Effector memory CD4-positive, alpha-beta T cell (primary cell): ENCODE results near the gene PTPRD.

Experiments used
- DNase-seq, 3 donors: peaks; one replicate each; pipeline ENCODE4 v3.0.0-alpha.2; 2020
- H3K27ac ChIP-seq: 2 replicates; pipeline ENCODE4 v1.7.0; 2013; ENCODE audit warnings: mild to moderate bottlenecking, low read length, moderate library complexity; ENCODE audit not compliant: insufficient read depth, poor library complexity, severe bottlenecking
- H3K27me3 ChIP-seq: replicated peaks from 2 replicates; pipeline ENCODE4 v1.7.0; 2013; ENCODE audit warnings: mild to moderate bottlenecking, low read length; ENCODE audit not compliant: insufficient read depth, control insufficient read depth, poor library complexity, severe bottlenecking
- H3K36me3 ChIP-seq: 2 replicates; pipeline ENCODE4 v1.7.0; 2013; ENCODE audit warnings: mild to moderate bottlenecking, low read length, moderate library complexity; ENCODE audit not compliant: control insufficient read depth, insufficient read depth
- H3K4me1 ChIP-seq: 2 replicates; pipeline ENCODE4 v1.7.0; 2013; ENCODE audit warnings: low read length, mild to moderate bottlenecking; ENCODE audit not compliant: control insufficient read depth, insufficient read depth, poor library complexity, severe bottlenecking
- H3K4me3 ChIP-seq: 2 replicates; pipeline ENCODE4 v1.7.0; 2013; ENCODE audit warnings: low read length, low read depth, mild to moderate bottlenecking; ENCODE audit not compliant: insufficient read depth, poor library complexity, severe bottlenecking
- H3K9me3 ChIP-seq: 2 replicates; pipeline ENCODE4 v1.7.0; 2013; ENCODE audit warnings: mild to moderate bottlenecking, low read length, moderate library complexity; ENCODE audit not compliant: control insufficient read depth

PTPRD gene

DNA sequence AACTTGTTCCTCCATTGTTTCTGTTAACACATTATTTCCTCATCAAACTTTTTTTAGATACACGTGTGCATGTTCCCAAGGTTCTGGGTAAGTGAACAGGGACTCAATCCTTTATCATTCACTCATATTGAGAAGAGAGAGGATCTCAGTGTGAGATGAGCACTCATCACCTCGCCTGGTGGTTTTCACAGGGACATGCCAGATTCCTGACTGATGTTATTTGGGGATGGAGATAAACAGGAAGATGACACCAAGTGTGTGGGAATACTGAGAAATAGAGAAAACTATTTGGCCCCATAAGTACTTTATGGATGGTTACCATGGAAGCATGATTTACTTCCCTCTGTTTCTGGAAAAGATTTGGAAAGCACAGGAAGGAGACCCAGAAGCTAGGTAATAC is 2279.9 kb downstream of the PTPRD start:
- Histone ChIP-seq H3K27me3 (no peaks in the 10 kb centered on the region), H3K27ac (no peak overlapping the region), H3K4me3 (no peak overlapping the region), H3K4me1 (no peaks in the 10 kb centered on the region), H3K9me3 (no peaks in the 10 kb centered on the region), H3K36me3 (no peaks in the 10 kb centered on the region)
- no peak for DNase-seq

- no peaks in the 10 kb centered on the region for H3K4me1 ChIP-seq
- no peak overlapping the region for H3K4me3 ChIP-seq
- H3K36me3 ChIP-seq: no peaks in the 10 kb centered on the region
- no peaks in the 10 kb centered on the region for H3K27me3 ChIP-seq
- no peaks in the 10 kb centered on the region for H3K9me3 ChIP-seq
- no peak overlapping the region for H3K27ac ChIP-seq
- no peak for DNase-seq
Measured at GRCh38 chr9:8332331-8332650, 2280.5 kb downstream of the PTPRD start.

DNA sequence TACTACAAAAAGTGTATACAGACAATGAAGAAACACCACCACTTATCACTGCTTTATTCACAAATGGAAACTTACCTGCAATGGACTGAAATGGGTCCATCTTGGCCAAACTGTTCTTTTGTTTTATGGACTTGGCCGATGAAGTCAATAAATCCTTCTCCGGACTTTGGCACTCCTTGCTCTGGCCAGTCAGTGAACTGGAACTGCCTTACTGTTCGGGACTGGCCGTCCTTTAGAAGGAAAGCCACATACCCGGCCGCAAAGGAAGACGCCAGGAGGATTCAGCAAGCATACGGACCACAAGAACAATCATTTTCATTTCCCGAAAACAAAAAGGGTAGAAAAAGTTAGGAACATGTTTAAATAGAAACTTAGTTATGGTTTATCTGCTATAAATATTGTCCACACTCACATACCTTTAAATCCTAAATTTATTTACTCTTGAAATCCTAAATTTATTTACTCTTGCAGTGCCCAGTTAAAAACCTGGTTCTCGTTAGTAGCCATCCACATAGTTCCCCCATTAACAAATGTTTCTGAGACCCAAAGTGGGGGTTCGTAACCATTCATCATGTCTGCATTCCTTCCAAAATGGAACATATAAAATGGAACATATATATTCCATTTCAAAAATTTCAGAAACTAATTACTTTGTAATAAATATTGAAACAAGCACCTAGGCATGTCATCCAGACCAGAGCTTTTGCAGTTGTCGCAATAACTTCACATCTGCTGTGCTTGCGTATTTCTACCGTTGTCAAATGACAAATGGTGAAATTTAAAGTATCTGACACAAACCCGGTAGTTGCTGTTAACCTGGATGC is 2281.1 kb downstream of the PTPRD start:
- Histone ChIP-seq H3K4me3 (no peak overlapping the region), H3K27ac (no peak overlapping the region), H3K4me1 (no peaks in the 10 kb centered on the region), H3K9me3 (no peaks in the 10 kb centered on the region), H3K27me3 (no peaks in the 10 kb centered on the region), H3K36me3 (no peaks in the 10 kb centered on the region)
- DNase-seq: no peak

DNA sequence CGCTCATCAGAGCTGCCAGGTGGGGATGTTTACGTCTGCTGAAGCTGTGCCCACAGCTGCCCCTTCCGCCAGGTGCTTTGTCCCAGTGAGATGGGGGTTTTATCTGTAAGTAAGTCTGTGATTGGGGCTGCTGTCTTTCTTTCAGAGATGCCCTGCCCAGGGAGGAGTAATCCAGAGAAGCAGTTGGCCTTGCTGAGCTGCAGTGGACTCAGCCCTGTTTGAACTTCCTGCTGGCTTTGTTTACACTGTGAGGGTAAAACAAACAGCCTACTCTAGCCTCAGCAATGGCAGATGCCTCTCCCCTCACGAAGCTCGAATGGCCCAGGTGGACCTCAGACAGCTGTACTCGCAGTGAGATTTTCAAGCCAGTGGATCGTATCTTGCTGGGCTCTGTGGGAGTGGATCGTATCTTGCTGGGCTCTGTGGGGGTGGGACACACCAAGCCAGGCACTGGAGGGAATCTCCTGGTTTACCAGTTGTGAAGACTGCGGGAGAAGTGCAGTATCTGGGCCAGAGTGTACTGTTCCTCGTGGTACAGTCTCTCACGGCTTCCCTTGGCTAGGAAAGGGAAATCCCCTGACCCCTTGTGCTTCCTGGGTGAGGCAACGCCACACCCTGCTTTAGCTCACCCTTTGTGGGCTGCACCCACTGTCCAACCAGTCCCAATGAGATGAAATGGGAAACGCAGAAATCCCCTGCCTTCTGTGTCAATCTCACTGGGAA is 2283.1 kb downstream of the PTPRD start:
- Histone ChIP-seq H3K9me3 (no peaks in the 10 kb centered on the region), H3K4me1 (no peaks in the 10 kb centered on the region), H3K4me3 (no peak overlapping the region), H3K27ac (no peak overlapping the region), H3K36me3 (no peaks in the 10 kb centered on the region), H3K27me3 (no peaks in the 10 kb centered on the region)
- no peak for DNase-seq

GRCh38 chr9:8315211-8315610 is 2297.6 kb downstream of the PTPRD start:
- Histone ChIP-seq H3K4me1 (no peaks in the 10 kb centered on the region), H3K36me3 (no peaks in the 10 kb centered on the region), H3K27me3 (no peaks in the 10 kb centered on the region), H3K4me3 (no peak overlapping the region), H3K27ac (no peak overlapping the region), H3K9me3 (no peaks in the 10 kb centered on the region)
- DNase-seq: no peak

DNA sequence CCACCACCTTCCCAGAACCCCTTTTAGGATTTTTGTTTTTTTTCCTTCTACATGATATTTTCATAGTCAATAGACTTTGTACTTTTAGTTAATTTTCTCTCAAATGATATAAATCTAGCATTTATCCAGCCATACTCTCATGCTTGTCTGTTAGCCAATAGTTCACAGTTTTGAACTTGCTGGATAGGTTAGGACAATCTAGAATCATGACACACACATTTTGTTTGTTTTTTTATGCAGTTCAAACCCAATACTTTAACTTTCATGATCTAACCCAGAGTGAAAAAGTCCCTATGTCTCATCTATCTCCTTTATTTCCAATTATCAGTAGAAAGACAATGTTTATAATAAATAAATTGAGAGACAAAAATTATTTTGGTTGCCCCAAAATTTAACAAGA is 2303.5 kb downstream of the PTPRD start:
- Histone ChIP-seq H3K4me1 (no peaks in the 10 kb centered on the region), H3K27ac (no peak overlapping the region), H3K4me3 (no peak overlapping the region), H3K9me3 (no peaks in the 10 kb centered on the region), H3K27me3 (no peaks in the 10 kb centered on the region), H3K36me3 (no peaks in the 10 kb centered on the region)
- no peak for DNase-seq

GRCh38 chr9:8304720-8305119 is 2308.1 kb downstream of the PTPRD start:
- H3K4me3 ChIP-seq: no peak overlapping the region
- no peaks in the 10 kb centered on the region for H3K36me3 ChIP-seq
- no peaks in the 10 kb centered on the region for H3K27me3 ChIP-seq
- H3K27ac ChIP-seq: no peak overlapping the region
- no peak for DNase-seq
- H3K4me1 ChIP-seq: no peaks in the 10 kb centered on the region
- H3K9me3 ChIP-seq: no peaks in the 10 kb centered on the region

- Histone ChIP-seq H3K4me3 (no peak overlapping the region), H3K27ac (no peak overlapping the region), H3K9me3 (no peaks in the 10 kb centered on the region), H3K4me1 (no peaks in the 10 kb centered on the region), H3K27me3 (no peaks in the 10 kb centered on the region), H3K36me3 (no peaks in the 10 kb centered on the region)
- no peak for DNase-seq
Measured at GRCh38 chr9:8301296-8301695, 2311.5 kb downstream of the PTPRD start.

GRCh38 chr9:8297047-8297446 is 2315.8 kb downstream of the PTPRD start:
- Histone ChIP-seq H3K9me3 (no peaks in the 10 kb centered on the region), H3K27ac (no peak overlapping the region)

GRCh38 chr9:8292657-8293056 is 2320.1 kb downstream of the PTPRD start:
- H3K9me3 ChIP-seq: no peaks in the 10 kb centered on the region
- no peak overlapping the region for H3K27ac ChIP-seq
- H3K4me3 ChIP-seq: no peak overlapping the region
- no peak for DNase-seq
- no peaks in the 10 kb centered on the region for H3K27me3 ChIP-seq
- no peaks in the 10 kb centered on the region for H3K36me3 ChIP-seq
- no peaks in the 10 kb centered on the region for H3K4me1 ChIP-seq

More at GRCh38 chr9:8297047-8297446, 2315.8 kb downstream of the PTPRD start:
- no peak for DNase-seq
- Histone ChIP-seq H3K4me3 (no peak overlapping the region), H3K27me3 (no peaks in the 10 kb centered on the region), H3K4me1 (no peaks in the 10 kb centered on the region), H3K36me3 (no peaks in the 10 kb centered on the region)
